ENCODE data around the gene C1QL2. TPM values are rescaled to one million over a fixed set of nuclear protein-coding genes. Genes with fewer than 3 reads are reported as not detected.
A peak's percentile ranks its signal among the peaks of the same experiment; 100 is the strongest.

C1QL2 gene
- total RNA-seq, 4 donors from 2014 or later, result not detected

DNA sequence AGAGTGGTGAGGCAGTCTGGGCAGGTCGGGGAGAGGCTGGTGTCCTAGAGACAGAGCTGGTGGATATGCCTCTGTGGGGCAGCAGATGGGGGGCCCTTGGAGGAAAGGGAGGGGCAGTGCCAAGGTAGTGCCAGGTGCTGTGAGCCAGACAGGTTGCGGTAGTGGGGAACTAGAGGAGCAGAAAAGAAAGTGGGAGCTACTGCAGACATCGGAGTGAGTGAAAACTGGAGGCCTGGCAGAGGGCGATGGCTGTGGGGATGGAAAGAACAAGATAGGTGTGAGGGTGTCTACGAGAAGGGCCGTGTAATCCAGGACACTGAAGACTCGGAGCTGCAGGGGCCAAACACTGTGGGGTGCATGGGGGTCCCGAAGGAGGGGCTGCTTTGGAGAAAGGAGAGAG lies 21.7 kb downstream of the C1QL2 start:
- 68 to 89% methylated on average over 7 to 8 of the region's 8 CpGs for WGBS, 2 donors (ENCODE audit: low coverage in 1 of 2)
- no peak overlapping the region for H3K4me3 ChIP-seq
- no peaks in the 10 kb centered on the region for H3K36me3 ChIP-seq
- no peaks in the 10 kb centered on the region for H3K4me1 ChIP-seq
- TF ChIP-seq EP300 (IDR thresholded peaks at IDR 0.05) (no peak), POLR2A (IDR thresholded peaks at IDR 0.05) (no peak), POLR2AphosphoS5 (IDR thresholded peaks at IDR 0.05) (no peak)
- TF ChIP-seq, protein P1, sequence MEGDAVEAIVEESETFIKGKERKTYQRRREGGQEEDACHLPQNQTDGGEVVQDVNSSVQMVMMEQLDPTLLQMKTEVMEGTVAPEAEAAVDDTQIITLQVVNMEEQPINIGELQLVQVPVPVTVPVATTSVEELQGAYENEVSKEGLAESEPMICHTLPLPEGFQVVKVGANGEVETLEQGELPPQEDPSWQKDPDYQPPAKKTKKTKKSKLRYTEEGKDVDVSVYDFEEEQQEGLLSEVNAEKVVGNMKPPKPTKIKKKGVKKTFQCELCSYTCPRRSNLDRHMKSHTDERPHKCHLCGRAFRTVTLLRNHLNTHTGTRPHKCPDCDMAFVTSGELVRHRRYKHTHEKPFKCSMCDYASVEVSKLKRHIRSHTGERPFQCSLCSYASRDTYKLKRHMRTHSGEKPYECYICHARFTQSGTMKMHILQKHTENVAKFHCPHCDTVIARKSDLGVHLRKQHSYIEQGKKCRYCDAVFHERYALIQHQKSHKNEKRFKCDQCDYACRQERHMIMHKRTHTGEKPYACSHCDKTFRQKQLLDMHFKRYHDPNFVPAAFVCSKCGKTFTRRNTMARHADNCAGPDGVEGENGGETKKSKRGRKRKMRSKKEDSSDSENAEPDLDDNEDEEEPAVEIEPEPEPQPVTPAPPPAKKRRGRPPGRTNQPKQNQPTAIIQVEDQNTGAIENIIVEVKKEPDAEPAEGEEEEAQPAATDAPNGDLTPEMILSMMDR (IDR thresholded peaks at IDR 0.05), result no peak
- peaks cover 0 to 15% (median 0%) of the 10 kb centered on the region in 3 donors for H3K9me3 ChIP-seq
- H3K27ac ChIP-seq, result no peak overlapping the region
- no peak for ATAC-seq
- H3K27me3 ChIP-seq, result peaks cover 64% of the 10 kb centered on the region

DNA sequence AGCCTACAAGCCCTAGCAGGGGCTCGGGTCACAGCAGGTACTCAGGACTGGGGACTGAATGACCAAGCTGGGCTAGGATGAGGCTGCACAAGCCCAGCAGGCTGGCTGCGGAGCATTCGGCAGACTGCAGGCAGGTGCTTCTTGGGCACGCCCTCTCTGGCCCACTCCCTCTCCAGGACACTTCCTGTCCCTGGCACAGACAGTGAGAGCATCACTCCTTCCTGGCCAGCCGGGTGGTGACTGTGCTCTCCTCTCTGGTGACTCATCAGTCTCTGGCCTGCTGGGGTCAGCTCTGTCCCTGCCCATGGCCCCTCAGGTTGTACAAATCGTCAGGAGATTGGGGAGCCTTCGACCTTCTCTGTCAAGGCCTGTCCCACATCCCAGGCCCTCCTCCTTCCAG lies 22.5 kb downstream of the C1QL2 start:
- H3K4me1 ChIP-seq, result no peaks in the 10 kb centered on the region
- peaks cover 70% of the 10 kb centered on the region for H3K27me3 ChIP-seq
- peaks cover 0 to 15% (median 0%) of the 10 kb centered on the region in 3 donors for H3K9me3 ChIP-seq
- TF ChIP-seq POLR2A (IDR thresholded peaks at IDR 0.05), result no peak
- TF ChIP-seq, protein P1 (IDR thresholded peaks at IDR 0.05), result no peak
- no peak for TF ChIP-seq EP300 (IDR thresholded peaks at IDR 0.05)
- TF ChIP-seq POLR2AphosphoS5 (IDR thresholded peaks at IDR 0.05), result no peak
- no peak overlapping the region for H3K4me3 ChIP-seq
- WGBS, 2 donors (ENCODE audit: low coverage in 1 of 2), result 38 to 40% methylated on average over 1 to 3 of the region's 7 CpGs
- no peaks in the 10 kb centered on the region for H3K36me3 ChIP-seq
- H3K27ac ChIP-seq, result no peak overlapping the region
- no peak for ATAC-seq

DNA sequence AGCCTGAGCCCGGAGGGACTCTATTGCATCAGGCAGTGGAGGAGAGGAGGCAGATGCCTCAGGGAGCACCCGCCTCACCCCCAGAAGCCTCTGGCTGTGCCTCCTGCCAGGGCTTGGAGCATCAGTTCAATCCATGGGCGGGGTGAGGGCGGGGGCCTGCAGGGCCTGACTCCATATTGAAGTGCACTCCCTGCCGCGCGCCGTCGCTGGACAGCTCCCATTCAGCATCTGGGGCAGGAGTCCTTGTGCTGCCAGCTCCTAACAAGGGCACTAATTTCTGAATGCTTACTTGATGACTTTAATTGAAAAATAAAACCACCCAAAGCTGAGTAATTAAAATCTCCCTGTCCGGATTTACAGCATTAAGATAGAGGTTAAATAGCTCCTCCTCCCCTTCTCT lies 23.8 kb downstream of the C1QL2 start:
- ATAC-seq, result no peak
- TF ChIP-seq, protein P1 (IDR thresholded peaks at IDR 0.05), result no peak
- Histone ChIP-seq H3K4me1 (no peaks in the 10 kb centered on the region), H3K36me3 (no peaks in the 10 kb centered on the region), H3K27ac (no peak overlapping the region), H3K27me3 (peaks cover 81% of the 10 kb centered on the region), H3K4me3 (no peak overlapping the region), H3K9me3 (peaks cover 0 to 15% (median 0%) of the 10 kb centered on the region in 3 donors)
- WGBS, 2 donors (ENCODE audit: low coverage in 1 of 2), result 0 to 76% methylated on average over 1 to 7 of the region's 10 CpGs

DNA sequence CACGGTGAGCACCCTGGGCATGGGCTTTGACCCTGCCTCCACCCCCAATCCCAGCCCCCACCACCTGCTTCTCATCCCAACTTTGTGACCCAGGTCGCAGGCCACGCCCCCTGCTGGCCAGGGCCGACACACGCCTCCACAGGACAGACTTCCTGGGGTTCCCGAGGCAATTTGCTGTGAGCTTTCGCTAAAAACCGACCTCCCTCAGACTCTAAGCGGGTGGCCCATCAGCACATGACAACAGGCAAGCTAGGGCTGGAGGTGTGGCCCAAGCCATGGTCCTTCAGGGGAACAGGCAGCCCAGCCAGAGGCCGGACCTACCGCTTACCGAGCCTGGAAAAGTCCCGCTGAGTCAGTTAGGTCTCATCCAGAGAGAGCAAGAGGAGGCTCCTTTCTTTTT lies 31.9 kb downstream of the C1QL2 start:
- no peaks in the 10 kb centered on the region for H3K36me3 ChIP-seq
- no peaks in the 10 kb centered on the region for H3K9me3 ChIP-seq
- H3K4me1 ChIP-seq, result no peaks in the 10 kb centered on the region
- WGBS, 2 donors (ENCODE audit: low coverage in 1 of 2), result 0 to 15% methylated on average over 2 to 6 of the region's 13 CpGs
- no peak overlapping the region for H3K27ac ChIP-seq
- TF ChIP-seq, protein P1 (IDR thresholded peaks at IDR 0.05), result peak in 1 of 4 experiments; percentile 25
- no peak for TF ChIP-seq POLR2AphosphoS5 (IDR thresholded peaks at IDR 0.05)
- TF ChIP-seq EP300 (IDR thresholded peaks at IDR 0.05), result no peak
- TF ChIP-seq POLR2A (IDR thresholded peaks at IDR 0.05), result no peak
- H3K27me3 ChIP-seq, result peaks cover 91% of the 10 kb centered on the region
- ATAC-seq, result no peak
- no peak overlapping the region for H3K4me3 ChIP-seq

DNA sequence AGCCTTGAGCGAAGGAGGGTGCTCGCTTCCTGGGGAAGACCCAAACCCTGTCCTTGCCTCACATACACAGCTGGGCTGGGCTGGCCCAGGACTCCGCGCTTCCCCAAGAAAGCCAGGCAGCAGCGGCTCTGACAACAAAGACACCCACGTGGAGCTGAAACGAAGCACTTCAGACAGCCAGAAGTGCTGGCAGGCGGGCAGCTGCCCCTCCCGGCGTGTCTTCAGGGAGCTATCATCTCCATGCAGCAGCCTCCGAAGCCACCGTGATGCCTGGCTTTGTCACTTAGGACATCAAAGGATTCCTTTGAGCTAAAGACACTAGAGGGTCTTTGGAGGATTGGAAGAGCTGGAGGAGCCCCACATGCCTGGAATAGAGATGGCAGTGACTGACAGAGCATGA lies 35.2 kb downstream of the C1QL2 start:
- Histone ChIP-seq H3K4me3 (no peak overlapping the region), H3K36me3 (no peaks in the 10 kb centered on the region), H3K4me1 (no peaks in the 10 kb centered on the region), H3K27me3 (peaks cover 88% of the 10 kb centered on the region), H3K9me3 (no peaks in the 10 kb centered on the region), H3K27ac (no peak overlapping the region)
- no peak for ATAC-seq
- WGBS, 2 donors (ENCODE audit: low coverage in 1 of 2), result 40% methylated on average over 2 of the region's 12 CpGs; no CpG with 5 or more reads in 1 of the 2 donors
- TF ChIP-seq POLR2AphosphoS5 (IDR thresholded peaks at IDR 0.05) (no peak), POLR2A (IDR thresholded peaks at IDR 0.05) (no peak), EP300 (IDR thresholded peaks at IDR 0.05) (no peak)
- TF ChIP-seq, protein P1 (IDR thresholded peaks at IDR 0.05), result no peak

Data from gastroesophageal sphincter (tissue), 4 donors.